Measurements from ENCODE around the gene DYNC1LI2.

Gene DYNC1LI2

DNA sequence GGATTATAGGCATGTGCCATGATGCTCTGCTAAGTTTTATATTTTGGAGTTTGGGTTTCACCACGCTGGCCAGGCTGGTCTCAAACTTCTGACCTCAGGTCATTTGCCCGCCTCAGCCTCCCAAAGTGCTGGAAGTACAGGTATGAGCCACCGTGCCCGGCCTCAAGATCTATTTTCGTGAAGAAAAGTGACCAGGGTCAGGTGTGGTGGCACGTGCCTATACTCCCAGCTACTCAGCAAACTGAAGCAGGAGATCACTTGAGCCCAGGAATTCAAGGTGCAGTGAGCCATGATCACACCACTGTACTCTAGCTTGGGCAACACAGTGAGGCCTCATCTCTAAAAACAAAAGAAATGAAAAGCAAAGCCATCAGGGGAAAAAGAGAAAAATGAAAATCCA, 73.6 kb downstream of the DYNC1LI2 start:
- no peak overlapping the region for H3K23ac ChIP-seq (ENCODE audit: low read length in 2 of 2)
- H3K4me3 ChIP-seq (ENCODE audit: insufficient read depth in 1 of 2, low read depth in 1 of 2, low read length in 2 of 2), result no peak overlapping the region
- no peak overlapping the region for H2BK120ac ChIP-seq (ENCODE audit: low read depth, low read length)

DNA sequence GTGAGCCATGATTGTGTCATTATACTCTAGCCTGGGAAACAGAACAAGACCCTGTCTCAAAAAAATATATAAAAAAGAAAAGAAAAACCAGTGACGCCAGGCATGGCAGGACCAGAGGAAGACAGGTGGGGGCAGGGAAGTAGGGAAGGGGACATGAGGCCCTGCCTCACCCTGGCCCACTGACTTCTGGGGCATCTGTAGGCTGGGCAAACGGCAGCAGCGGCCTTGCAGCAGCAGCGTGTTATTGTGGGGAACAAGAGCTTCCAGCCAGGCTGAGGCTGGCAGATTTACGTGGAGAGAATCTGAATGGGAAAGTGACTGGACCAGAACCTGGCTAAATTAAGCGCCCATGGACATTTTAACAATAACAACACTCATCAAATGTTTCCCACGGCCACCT, 74.2 kb downstream of the DYNC1LI2 start:
- Histone ChIP-seq H2BK5ac (ENCODE audit: low read depth, low read length, poor library complexity, severe bottlenecking) (no peak overlapping the region), H4K8ac (ENCODE audit: low read length) (no peak overlapping the region), H2AK5ac (ENCODE audit: low read length, severe bottlenecking) (peak overlapping the region; percentile 71), H3K4ac (ENCODE audit: low read depth in 1 of 2, low read length in 2 of 2) (no peak overlapping the region), H3K9me3 (ENCODE audit: control insufficient read depth, low read length) (no peaks in the 10 kb centered on the region), H3K23ac (ENCODE audit: low read length in 2 of 2) (peak overlapping the region in 1 of 2 experiments; percentile 57), H3K18ac (ENCODE audit: low read depth in 1 of 2, low read length in 2 of 2) (no peak overlapping the region), H3K4me1 (ENCODE audit: control insufficient read depth, insufficient read depth, low read depth, low read length) (peaks cover 17% of the 10 kb centered on the region), H3K27me3 (ENCODE audit: control insufficient read depth in 1 of 2, insufficient read depth in 1 of 2, low read length in 2 of 2) (no peaks in the 10 kb centered on the region), H3K4me2 (ENCODE audit: low read length, poor library complexity, severe bottlenecking) (no peak overlapping the region), H2AFZ (ENCODE audit: low read depth, low read length) (no peak overlapping the region), H2BK12ac (ENCODE audit: low read length in 2 of 2) (no peak overlapping the region), H3K27ac (ENCODE audit: low read length, poor library complexity, severe bottlenecking) (no peak overlapping the region), H4K91ac (ENCODE audit: low read length) (no peak overlapping the region), H2BK15ac (ENCODE audit: low read depth, poor library complexity, severe bottlenecking) (no peak overlapping the region), H3K4me3 (ENCODE audit: insufficient read depth in 1 of 2, low read depth in 1 of 2, low read length in 2 of 2) (no peak overlapping the region), H3K9ac (ENCODE audit: low read length) (no peak overlapping the region), H2BK120ac (ENCODE audit: low read depth, low read length) (no peak overlapping the region), H3K36me3 (ENCODE audit: control insufficient read depth in 1 of 2, insufficient read depth in 2 of 2, low read depth in 1 of 2, low read length in 2 of 2) (peaks cover 0 to 8% of the 10 kb centered on the region in 2 experiments), H3K79me1 (replicated peaks; ENCODE audit: low read length, poor library complexity, severe bottlenecking) (peaks cover 33% of the 10 kb centered on the region), H3K14ac (ENCODE audit: low read length in 2 of 2) (no peak overlapping the region)
- 87% methylated on average over 7 of the region's 7 CpGs for WGBS
- DNase-seq, result no peak

More for the DNA sequence above, 73.6 kb downstream of the DYNC1LI2 start:
- 94% methylated on average over 6 of the region's 6 CpGs for WGBS
- Histone ChIP-seq H4K91ac (ENCODE audit: low read length) (no peak overlapping the region), H3K4me1 (ENCODE audit: control insufficient read depth, insufficient read depth, low read depth, low read length) (peaks cover 17% of the 10 kb centered on the region), H2AK5ac (ENCODE audit: low read length, severe bottlenecking) (no peak overlapping the region), H3K14ac (ENCODE audit: low read length in 2 of 2) (no peak overlapping the region), H3K18ac (ENCODE audit: low read depth in 1 of 2, low read length in 2 of 2) (no peak overlapping the region), H2BK5ac (ENCODE audit: low read depth, low read length, poor library complexity, severe bottlenecking) (no peak overlapping the region), H3K36me3 (ENCODE audit: control insufficient read depth in 1 of 2, insufficient read depth in 2 of 2, low read depth in 1 of 2, low read length in 2 of 2) (peaks cover 0 to 8% of the 10 kb centered on the region in 2 experiments), H3K4me2 (ENCODE audit: low read length, poor library complexity, severe bottlenecking) (no peak overlapping the region), H2BK12ac (ENCODE audit: low read length in 2 of 2) (no peak overlapping the region), H2BK15ac (ENCODE audit: low read depth, poor library complexity, severe bottlenecking) (no peak overlapping the region), H2AFZ (ENCODE audit: low read depth, low read length) (no peak overlapping the region), H3K4ac (ENCODE audit: low read depth in 1 of 2, low read length in 2 of 2) (no peak overlapping the region), H3K9me3 (ENCODE audit: control insufficient read depth, low read length) (no peaks in the 10 kb centered on the region), H3K27ac (ENCODE audit: low read length, poor library complexity, severe bottlenecking) (no peak overlapping the region), H3K27me3 (ENCODE audit: control insufficient read depth in 1 of 2, insufficient read depth in 1 of 2, low read length in 2 of 2) (no peaks in the 10 kb centered on the region), H3K79me1 (replicated peaks; ENCODE audit: low read length, poor library complexity, severe bottlenecking) (peaks cover 30% of the 10 kb centered on the region), H3K9ac (ENCODE audit: low read length) (no peak overlapping the region), H4K8ac (ENCODE audit: low read length) (no peak overlapping the region)
- DNase-seq, result no peak

DNA sequence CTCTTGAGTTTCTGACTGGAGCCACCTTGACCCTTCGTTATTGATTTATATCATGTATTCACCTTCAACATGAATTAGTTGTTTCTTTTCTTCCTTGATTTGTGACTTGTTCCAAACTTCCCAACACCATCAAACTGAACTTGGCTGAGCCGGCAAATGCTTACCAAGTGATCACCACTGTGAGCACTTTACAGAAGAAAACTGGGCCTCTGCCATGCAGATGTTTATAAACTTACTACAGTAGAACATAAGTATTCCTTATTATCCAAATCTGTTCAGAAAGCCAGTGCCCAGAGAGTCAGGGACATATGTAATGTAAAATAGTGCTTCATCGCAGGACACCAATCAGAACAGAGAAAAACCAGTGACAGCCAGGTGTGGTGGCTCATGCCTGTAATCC, 74.8 kb downstream of the DYNC1LI2 start:
- Histone ChIP-seq H3K4me1 (ENCODE audit: control insufficient read depth, insufficient read depth, low read depth, low read length) (peaks cover 14% of the 10 kb centered on the region), H3K27me3 (ENCODE audit: control insufficient read depth in 1 of 2, insufficient read depth in 1 of 2, low read length in 2 of 2) (no peaks in the 10 kb centered on the region), H3K23ac (ENCODE audit: low read length in 2 of 2) (no peak overlapping the region), H4K8ac (ENCODE audit: low read length) (no peak overlapping the region), H3K79me1 (replicated peaks; ENCODE audit: low read length, poor library complexity, severe bottlenecking) (peaks cover 34% of the 10 kb centered on the region), H3K9me3 (ENCODE audit: control insufficient read depth, low read length) (no peaks in the 10 kb centered on the region), H2AK5ac (ENCODE audit: low read length, severe bottlenecking) (no peak overlapping the region), H4K91ac (ENCODE audit: low read length) (no peak overlapping the region), H3K9ac (ENCODE audit: low read length) (no peak overlapping the region), H3K4me2 (ENCODE audit: low read length, poor library complexity, severe bottlenecking) (no peak overlapping the region), H2AFZ (ENCODE audit: low read depth, low read length) (no peak overlapping the region), H3K4me3 (ENCODE audit: insufficient read depth in 1 of 2, low read depth in 1 of 2, low read length in 2 of 2) (no peak overlapping the region), H2BK15ac (ENCODE audit: low read depth, poor library complexity, severe bottlenecking) (no peak overlapping the region), H3K4ac (ENCODE audit: low read depth in 1 of 2, low read length in 2 of 2) (no peak overlapping the region), H3K18ac (ENCODE audit: low read depth in 1 of 2, low read length in 2 of 2) (no peak overlapping the region), H3K27ac (ENCODE audit: low read length, poor library complexity, severe bottlenecking) (no peak overlapping the region), H2BK12ac (ENCODE audit: low read length in 2 of 2) (no peak overlapping the region), H3K36me3 (ENCODE audit: control insufficient read depth in 1 of 2, insufficient read depth in 2 of 2, low read depth in 1 of 2, low read length in 2 of 2) (peaks cover 0 to 8% of the 10 kb centered on the region in 2 experiments), H2BK120ac (ENCODE audit: low read depth, low read length) (no peak overlapping the region), H2BK5ac (ENCODE audit: low read depth, low read length, poor library complexity, severe bottlenecking) (no peak overlapping the region), H3K14ac (ENCODE audit: low read length in 2 of 2) (no peak overlapping the region)
- 96% methylated on average over 3 of the region's 3 CpGs for WGBS
- DNase-seq, result no peak

DNA sequence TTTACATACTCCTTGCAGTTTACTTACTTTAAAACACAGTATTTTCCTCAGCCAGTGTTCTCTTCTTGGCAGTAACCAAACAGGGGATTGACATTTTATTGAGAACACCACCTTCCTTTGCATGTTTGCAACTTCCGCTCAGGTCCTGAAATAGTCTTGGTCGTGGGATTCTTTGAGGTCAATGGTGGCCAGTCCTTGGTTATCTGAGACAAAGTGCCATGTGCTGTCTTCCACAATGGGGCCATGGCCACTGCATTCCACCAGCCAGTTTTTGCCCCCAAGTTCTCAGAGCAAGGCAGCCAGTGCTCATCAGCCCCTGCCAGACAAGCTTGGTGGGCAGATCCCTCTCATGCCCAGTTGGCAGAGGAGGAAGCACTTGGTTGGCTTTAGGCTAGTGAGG, 77.7 kb downstream of the DYNC1LI2 start:
- H2BK15ac ChIP-seq (ENCODE audit: low read depth, poor library complexity, severe bottlenecking), result no peak overlapping the region
- H3K36me3 ChIP-seq (ENCODE audit: control insufficient read depth in 1 of 2, insufficient read depth in 2 of 2, low read depth in 1 of 2, low read length in 2 of 2), result peaks cover 0 to 8% of the 10 kb centered on the region in 2 experiments
- H3K14ac ChIP-seq (ENCODE audit: low read length in 2 of 2), result no peak overlapping the region
- H3K27ac ChIP-seq (ENCODE audit: low read length, poor library complexity, severe bottlenecking), result no peak overlapping the region
- H3K9ac ChIP-seq (ENCODE audit: low read length), result no peak overlapping the region
- H3K79me1 ChIP-seq (replicated peaks; ENCODE audit: low read length, poor library complexity, severe bottlenecking), result peaks cover 32% of the 10 kb centered on the region
- no peak for DNase-seq
- no peak overlapping the region for H2BK5ac ChIP-seq (ENCODE audit: low read depth, low read length, poor library complexity, severe bottlenecking)
- no peak overlapping the region for H4K91ac ChIP-seq (ENCODE audit: low read length)
- H3K23ac ChIP-seq (ENCODE audit: low read length in 2 of 2), result peak overlapping the region in 1 of 2 experiments; percentile 37
- no peaks in the 10 kb centered on the region for H3K27me3 ChIP-seq (ENCODE audit: control insufficient read depth in 1 of 2, insufficient read depth in 1 of 2, low read length in 2 of 2)
- no peak overlapping the region for H2BK120ac ChIP-seq (ENCODE audit: low read depth, low read length)
- H3K4me1 ChIP-seq (ENCODE audit: control insufficient read depth, insufficient read depth, low read depth, low read length), result peaks cover 10% of the 10 kb centered on the region
- no peak overlapping the region for H3K4me2 ChIP-seq (ENCODE audit: low read length, poor library complexity, severe bottlenecking)
- H2BK12ac ChIP-seq (ENCODE audit: low read length in 2 of 2), result no peak overlapping the region
- no peak overlapping the region for H3K4ac ChIP-seq (ENCODE audit: low read depth in 1 of 2, low read length in 2 of 2)
- no peak overlapping the region for H2AK5ac ChIP-seq (ENCODE audit: low read length, severe bottlenecking)
- no peak overlapping the region for H3K18ac ChIP-seq (ENCODE audit: low read depth in 1 of 2, low read length in 2 of 2)
- H2AFZ ChIP-seq (ENCODE audit: low read depth, low read length), result no peak overlapping the region
- no peaks in the 10 kb centered on the region for H3K9me3 ChIP-seq (ENCODE audit: control insufficient read depth, low read length)
- H3K4me3 ChIP-seq (ENCODE audit: insufficient read depth in 1 of 2, low read depth in 1 of 2, low read length in 2 of 2), result no peak overlapping the region
- 86% methylated on average over 2 of the region's 2 CpGs for WGBS
- no peak overlapping the region for H4K8ac ChIP-seq (ENCODE audit: low read length)
